HG03139 (cell line): ENCODE results near the gene AUTS2.
"Not testable (repeated sequence)": the region's sequence is repeated elsewhere in the genome, so short reads cannot be mapped to it uniquely, and the experiment has no call there.

Experiments used
- ATAC-seq: cut with Tn5 transposase; IDR thresholded peaks from one replicate; pipeline ENCODE4 v1.9.1; 2021; ENCODE audit not compliant: unreplicated experiment

The AUTS2 gene

DNA sequence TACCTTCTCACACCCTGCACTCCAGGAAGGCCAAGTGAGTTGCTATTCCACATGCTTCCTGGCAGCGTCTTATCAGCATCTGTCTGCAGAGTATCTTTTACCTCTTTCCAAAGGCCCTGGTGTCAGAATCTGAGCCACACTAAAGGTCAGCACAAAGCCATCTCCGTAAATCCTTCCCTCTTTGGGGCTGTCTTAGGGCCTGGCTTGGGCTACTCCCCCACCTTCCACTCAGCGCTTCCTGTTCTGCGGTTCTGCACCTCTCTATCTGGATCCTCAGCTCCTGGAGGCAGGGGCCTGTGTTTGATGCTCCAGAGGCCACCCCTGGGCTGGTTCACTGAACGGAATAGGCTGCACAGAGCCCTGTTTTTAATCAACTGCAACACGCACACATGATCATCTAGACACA is 1198.8 kb downstream of the AUTS2 start:
- ATAC-seq, result no peak

DNA sequence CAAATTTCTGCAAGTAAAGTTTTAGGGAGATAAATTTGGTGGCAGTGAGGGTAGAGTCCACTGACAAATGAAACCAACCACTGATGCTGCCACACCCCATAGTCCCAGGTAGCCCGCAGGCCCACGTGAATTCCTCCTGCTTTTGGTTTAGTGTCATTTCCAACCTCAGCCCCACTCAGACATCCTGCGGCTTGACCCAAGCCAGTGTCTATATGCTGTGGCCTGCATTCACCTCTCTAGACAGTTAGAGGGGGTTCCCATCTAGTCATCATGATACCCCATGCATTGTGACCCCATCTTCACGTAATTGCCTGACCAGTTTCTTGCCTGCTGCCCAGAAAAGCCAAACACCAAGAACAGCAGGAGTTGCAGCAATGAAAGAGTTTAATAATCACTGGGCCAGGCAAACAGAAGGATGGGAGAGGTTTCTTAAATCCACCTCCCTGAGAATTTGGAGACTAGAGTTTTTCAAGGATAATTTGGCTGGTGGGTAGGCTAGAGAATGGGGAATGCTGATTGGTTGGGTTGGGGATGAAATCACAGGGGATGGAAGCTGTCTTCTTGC is 1201.6 kb downstream of the AUTS2 start:
- no peak for ATAC-seq

DNA sequence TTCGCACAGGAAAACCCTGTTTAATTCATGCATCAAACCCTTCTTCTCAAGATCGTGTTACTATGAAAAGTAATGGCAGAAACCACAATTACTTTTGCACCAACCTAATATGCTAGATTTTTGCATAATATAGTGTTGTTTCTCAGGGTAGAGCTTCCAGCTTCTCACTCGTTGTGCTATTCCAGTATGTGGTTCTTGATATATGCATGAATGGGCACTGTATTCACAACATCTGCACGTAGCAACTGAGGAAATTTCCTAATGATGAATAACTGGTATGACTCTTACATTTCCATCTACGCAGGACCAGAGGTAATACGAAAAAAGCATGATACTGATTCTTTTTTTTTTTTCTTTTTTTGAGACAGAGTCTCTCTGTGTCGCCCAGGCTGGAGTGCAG is 1207.1 kb downstream of the AUTS2 start:
- no peak for ATAC-seq

DNA sequence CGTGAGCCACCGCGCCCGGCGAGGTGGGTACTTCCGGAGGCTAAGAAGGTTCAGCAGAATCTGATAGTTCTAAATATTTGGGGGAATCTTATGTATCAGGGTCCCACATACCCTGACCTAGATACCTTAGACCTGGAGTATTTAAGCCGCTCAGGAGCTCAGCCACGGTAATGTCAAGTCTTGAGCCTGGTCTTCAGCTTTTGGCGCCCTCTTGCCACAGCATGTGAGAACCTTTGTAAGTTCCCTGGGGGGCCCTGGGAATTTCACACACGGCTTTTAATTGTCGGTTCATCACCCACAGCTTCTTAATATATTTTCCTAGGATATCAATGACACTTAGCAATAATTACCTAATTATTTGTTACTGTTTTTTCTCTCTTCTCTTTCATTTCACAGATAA is 1209.4 kb downstream of the AUTS2 start:
- no peak for ATAC-seq

DNA sequence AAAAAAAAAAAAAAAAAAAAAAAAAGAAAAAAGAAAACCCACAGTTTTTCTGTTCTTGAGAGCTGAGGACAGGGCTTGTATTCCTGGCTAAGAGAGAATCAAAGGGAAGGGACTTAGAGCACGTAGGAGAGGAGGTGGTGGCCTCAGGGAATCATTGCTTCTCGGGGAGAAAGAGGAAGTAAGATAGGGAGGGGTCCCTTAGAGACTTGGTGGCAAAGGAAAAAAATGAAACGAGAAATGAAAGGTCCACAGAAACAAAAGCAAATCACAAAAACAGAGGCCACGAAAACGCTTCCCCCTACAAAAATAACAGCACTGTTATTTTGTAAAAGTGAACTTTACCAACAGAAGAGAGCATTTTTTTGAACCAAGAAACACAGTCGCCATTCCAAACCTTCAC is 1210.6 kb downstream of the AUTS2 start:
- no peak for ATAC-seq

DNA sequence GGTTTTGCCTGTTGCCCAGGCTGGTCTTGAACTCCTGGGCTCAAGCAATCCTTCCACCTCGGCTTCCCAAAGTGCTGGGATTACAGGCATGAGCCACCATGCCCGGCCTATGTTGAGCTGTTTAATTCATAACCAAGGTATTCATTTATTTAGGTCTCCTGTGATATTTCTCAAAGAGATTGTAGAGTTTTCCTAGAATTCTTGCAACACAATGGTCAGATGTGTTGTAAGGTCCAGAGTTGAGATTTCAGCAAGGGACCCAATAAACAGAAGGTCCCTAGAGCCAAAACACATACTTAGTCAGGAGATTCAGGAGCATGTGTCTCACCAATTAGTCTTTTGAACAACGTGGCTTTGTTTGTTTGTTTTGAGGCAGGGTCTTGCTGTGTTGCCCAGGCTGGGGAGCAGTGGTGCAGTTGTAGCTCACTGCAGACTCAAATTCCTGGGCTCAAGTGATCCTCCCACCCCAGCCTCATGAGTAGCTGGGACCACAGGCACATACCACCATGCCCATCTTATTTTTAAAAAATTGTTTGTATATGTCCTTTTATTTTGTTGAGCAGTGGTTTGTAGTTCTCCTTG is 1212.4 kb downstream of the AUTS2 start:
- no peak for ATAC-seq

DNA sequence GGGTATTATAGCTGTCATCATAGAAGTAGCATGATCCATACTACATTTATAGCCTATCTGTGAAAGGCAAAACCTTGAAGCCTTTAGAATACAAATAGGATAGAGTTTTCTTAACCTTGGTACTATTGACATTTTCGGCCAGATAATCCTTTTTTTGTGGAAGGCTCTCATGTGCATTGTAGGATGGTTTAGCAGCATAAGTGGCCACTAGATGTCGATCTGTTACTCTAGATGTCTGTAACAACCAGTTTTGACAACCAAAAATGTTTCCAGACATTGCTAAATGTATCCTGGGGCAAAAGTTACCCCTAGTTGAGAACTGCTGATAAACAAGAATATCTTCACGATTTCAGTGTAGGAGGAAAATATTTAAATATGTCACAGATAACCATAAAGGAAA is 1214.2 kb downstream of the AUTS2 start:
- ATAC-seq, result no peak

DNA sequence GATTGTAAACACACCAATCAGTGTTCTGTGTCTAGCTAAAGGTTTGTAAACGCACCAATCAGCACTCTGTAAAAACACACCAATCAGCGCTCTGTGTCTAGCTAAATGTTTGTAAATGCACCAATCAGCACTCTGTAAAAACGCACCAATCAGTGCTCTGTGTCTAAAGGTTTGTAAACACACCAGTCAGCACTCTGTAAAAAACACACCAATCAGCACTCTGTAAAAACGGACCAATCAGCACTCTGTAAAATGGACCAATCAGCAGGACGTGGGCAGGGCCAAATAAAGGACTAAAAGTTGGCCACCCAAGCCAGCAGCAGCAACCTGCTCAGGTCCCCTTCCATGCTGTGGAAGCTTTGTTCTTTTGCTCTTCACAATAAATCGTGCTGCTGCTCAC is 1224.2 kb downstream of the AUTS2 start:
- ATAC-seq, result not testable (repeated sequence)

DNA sequence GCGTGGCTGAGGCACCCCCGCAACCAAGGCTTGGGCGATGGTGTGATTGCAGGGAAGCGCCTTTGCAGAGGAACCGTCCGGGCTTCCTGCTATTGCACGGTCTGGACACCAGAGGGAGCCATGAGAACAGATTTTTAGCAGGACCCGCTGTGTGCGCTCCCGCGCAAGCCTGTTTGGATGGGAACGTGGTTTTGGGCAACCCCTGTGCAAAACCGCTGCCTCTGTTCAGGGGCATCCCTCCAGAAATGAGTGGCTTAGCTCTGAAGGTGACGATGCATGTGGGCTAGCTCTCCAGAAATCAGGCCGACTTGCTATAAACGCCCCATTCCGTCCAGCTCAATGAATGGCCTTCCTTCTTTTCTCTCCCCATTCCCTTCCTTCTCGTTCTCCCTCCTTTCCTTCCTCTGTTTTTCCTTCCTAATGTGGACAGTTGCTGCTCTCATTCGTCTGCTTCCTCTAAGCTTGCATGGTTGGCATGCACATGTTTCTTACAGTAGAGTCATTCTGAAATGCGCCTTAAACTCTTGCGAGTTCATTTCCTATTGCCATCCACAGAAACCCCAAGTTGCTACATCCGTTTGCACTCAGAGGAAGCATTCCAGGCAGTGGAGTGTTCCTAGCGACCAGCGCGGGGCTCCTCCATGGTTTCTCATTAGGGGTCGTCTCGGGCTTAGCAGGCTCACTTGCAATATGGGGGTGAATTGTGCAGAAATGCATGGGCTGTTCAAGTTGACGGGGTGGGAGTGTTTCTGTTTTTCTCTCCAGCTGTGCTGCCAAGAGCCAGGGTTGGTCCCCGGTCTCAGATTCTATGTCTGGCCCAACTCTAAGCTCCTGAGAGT is 1231.2 kb downstream of the AUTS2 start:
- ATAC-seq, result peak; percentile 79

DNA sequence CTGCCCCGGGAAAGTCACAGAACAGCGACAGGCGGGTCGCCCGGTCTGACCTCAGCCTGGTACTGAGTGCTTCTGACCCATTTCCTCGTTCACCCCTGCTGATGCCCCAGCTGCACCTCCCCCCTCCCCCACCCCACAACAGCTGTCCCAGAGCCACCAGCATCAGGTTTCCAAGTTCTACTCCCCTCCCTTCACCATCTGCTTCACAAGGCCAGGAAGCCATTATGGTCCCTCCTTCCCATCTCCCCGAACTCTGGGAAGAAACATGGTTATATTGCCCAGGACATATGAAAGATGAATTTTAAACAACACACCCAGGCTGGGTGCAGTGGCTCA is 1231.8 kb downstream of the AUTS2 start:
- ATAC-seq, result no peak

DNA sequence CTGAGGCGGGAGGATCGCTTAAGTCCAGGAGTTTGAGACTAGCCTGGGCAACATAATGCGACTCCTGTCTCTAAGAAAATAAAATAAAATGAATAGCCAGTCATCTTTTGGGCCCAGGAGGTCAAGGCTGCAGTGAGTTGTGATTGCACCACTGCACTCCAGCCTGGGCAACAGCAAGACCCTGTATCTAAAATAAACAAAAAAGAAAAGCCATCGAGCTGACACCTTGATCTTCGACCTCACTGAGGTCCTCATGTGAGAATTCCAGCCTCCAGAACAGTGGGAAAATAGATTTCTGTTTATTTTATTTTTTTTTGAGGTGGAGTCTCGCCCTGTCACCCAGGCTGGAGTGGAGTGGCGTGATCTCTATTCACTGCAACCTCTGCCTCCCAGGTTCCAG is 1232.2 kb downstream of the AUTS2 start:
- ATAC-seq, result no peak

DNA sequence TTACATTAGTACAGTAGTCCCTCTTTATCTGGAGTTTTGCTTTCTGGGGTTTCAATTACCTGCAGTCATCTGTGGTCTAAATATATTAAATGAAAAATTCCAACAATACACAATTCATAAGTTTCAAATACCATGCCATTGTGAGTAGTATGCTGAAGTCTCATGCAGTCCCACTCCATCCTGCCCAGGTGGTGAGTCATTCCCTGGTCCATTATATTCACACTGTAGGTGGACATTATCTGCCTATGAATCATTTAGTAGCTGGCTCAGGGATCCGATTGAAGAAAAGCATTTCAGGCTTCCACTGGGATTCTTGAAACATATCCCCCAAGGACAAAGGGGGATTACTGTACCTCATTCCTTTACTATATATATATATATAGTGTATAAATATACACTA is 1235.5 kb downstream of the AUTS2 start:
- ATAC-seq, result no peak

DNA sequence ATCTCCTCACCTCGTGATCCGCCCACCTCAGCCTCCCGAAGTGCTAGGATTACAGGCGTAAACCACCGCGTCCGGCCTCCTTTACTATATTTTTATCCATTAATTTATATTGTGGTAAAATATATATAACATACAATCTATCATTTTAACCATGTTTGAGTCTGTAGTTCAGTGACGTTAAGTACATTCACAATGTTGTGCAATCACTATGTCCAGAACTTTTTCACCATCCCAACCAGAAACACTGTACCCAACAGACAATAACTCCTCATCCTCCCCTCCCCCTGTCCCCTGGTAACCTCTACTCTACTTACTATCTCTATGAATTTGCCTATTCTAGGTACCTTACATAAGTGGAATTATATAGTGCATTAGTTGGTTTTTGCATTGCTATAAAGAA is 1236.1 kb downstream of the AUTS2 start:
- ATAC-seq, result no peak

DNA sequence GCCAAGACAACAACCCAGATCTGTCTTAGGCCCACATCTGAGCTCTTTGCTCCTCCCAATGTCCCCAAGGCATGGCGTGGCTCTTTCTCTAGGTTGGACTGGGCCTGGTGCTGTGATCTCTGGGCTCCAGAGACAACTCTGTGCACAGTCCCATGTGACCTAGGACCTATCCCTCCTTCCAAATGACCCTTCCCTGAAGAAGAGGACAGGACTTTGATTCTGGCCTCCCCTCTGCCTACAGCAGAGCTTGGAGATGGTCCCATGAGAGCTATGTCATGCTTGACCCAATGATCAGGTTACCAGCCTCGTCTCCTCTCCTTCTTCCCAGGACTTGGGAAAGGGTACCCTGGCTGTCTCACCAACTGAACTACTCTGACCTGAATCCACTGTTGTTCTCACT is 1237.4 kb downstream of the AUTS2 start:
- no peak for ATAC-seq

DNA sequence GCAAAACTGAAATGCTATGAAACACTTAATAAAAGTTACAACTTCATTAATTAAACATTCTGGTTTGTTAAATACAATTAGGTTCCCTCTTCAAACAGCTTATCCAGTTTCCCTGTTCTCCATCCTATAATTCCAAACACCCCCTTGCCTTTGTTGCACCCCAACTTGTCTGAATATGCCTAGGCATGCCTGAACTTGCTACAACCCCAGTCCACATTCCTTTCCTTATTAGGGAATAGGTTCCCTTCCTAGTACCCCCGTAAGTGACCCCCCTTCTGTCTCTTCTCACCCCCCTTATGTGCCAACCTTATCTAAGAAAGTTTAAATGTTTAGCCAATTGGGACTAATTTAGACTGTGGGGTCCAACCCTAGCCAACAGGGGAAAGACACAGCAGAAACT is 1238.0 kb downstream of the AUTS2 start:
- ATAC-seq, result no peak

DNA sequence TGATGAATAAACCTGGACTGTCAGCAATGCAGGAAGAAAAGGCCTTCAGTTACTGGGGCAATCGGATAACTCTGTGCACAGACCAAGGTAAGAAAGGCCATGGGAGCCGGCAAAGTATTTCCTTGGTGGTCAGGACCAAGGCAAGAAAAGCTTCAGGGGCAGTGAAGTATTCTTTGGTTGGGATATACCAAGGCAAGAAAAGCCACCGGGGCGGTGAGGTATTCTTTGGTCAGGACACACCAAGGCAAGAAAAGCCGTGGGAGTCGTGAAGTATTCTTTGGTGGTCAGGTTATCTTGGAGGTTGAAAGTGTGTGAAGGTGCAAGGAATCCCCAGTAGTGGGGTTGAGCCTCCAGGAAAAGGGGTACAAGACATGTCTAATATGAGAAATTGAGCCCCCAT is 1238.7 kb downstream of the AUTS2 start:
- ATAC-seq, result no peak

DNA sequence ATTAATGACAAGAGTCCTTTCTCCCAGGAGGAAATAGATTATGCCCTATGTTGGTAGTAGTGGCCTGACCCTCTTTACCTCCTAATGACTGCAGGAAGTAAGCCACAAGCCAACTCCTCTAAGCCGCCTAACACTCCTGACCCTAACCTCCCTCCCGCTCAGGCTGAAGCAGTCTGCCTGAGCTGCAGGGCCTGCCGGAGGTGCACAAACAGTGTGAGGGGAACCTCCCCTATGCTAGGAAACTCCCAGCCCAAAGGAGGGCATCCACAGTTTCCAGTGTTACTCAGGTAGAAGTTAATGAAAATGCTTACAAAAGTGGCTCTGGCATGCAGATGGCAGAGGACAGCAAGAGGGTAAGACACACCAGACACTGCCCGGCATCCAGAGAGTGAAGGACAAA is 1239.3 kb downstream of the AUTS2 start:
- ATAC-seq, result no peak

DNA sequence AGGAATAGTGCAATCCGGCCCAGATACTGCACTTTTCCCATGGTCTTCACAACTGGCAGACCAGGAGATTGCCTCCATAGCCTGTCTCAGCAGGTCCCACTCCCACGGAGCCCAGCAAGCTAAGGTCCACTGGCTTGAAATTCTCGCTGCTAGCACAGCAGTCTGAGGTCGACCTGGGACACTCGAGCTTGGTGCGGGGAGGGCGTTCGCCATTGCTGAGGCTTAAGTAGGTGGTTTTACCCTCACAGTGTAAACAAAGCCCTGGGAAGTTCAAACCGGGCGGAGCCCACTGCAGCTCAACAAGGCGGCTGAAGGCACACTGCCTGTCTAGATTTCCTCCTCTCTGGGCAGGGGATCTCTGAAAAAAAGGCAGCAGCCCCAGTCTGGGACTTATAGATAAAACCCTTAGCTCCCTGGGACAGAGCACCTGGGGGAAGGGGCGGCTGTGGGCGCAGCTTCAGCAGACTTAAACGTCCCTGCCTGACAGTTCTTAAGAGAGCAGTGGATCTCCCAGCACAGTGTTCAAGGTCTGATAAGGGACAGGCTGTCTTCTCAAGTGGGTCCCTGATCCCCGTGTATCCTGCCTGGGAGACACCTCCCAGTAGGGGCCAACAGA is 1240.1 kb downstream of the AUTS2 start:
- ATAC-seq, result no peak
